Activated naive CD8-positive, alpha-beta T cell treated with anti-CD3 and anti-CD28 coated beads for 36 hours (primary cell): Measurements from ENCODE around the gene RGS9. TPM values are rescaled to one million over a fixed set of nuclear protein-coding genes. Genes with fewer than 3 reads are reported as not detected.

Source experiments
- DNase-seq: peaks from one replicate; pipeline ENCODE4 v3.0.0; 2021
- H3K27ac Mint-ChIP-seq: one replicate; pipeline ENCODE4 v1.8.0; 2022; ENCODE audit warnings: mild to moderate bottlenecking, moderate library complexity, mixed read lengths
- H3K27me3 Mint-ChIP-seq: one replicate; pipeline ENCODE4 v1.8.0; 2022; ENCODE audit warnings: mild to moderate bottlenecking, mixed read lengths
- H3K36me3 Mint-ChIP-seq: one replicate; pipeline ENCODE4 v1.8.0; 2021; ENCODE audit warnings: mild to moderate bottlenecking, mixed read lengths
- H3K4me1 Mint-ChIP-seq: one replicate; pipeline ENCODE4 v1.8.0; 2021; ENCODE audit warnings: mixed read lengths
- H3K4me3 Mint-ChIP-seq: one replicate; pipeline ENCODE4 v1.8.0; 2022; ENCODE audit warnings: mild to moderate bottlenecking, moderate library complexity, mixed read lengths
- H3K9me3 Mint-ChIP-seq: one replicate; pipeline ENCODE4 v1.8.0; 2022; ENCODE audit warnings: mixed read lengths
- total RNA-seq, 2 experiments: library from RNA; stranded (reverse); gene quantifications; one replicate each; pipeline ENCODE4 v1.2.3, GENCODE V29; 2021

RGS9 gene
- total RNA-seq, 2 experiments from 2014 or later: 1.2 TPM

DNA sequence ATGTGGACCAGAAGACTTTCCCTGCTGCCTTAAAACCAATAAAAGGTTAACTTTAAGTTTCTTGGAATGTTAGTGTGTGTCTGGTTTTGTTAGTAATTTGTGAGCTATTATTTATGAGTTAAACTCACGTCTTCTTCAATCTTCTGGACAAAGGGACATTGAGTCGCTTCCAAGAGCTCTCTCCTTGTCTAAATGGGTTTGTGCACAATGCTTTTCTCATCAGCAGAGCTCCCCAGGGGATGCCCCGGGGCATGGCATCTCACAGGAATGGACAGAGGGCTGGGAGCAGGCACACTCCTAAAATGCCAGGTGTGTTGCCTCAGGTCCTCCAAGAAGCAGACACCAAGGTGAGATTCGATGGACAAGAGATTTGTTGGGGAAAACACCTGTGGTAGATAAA lies 90.5 kb downstream of the RGS9 start:
- Mint-ChIP-seq H3K9me3 (no peaks in the 10 kb centered on the region), H3K4me1 (peaks cover 25% of the 10 kb centered on the region), H3K36me3 (peaks cover 2% of the 10 kb centered on the region), H3K27me3 (peaks cover 33% of the 10 kb centered on the region), H3K27ac (no peak overlapping the region), H3K4me3 (no peak overlapping the region)
- no peak for DNase-seq

DNA sequence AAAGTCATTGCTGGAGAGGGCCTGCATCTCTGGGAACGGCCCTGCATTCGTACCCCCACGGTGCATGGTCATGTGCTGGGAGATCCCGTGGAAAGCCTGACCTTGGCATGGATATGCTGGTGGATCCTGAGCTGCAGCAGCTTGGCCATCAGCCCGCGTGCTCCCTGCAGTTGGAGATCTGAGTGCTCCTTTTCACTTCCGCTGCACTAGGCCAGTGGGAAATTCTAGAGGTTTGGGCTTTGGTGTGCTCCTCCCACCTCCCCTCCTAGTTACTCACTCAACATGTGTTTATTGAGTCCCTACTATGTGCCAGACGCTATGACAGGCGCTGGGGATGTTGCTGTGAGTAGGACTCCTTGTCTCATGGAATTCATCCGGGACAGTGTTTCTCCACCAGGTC lies 91.1 kb downstream of the RGS9 start:
- Mint-ChIP-seq H3K9me3 (no peaks in the 10 kb centered on the region), H3K36me3 (peaks cover 2% of the 10 kb centered on the region), H3K27me3 (peaks cover 36% of the 10 kb centered on the region), H3K4me1 (peaks cover 25% of the 10 kb centered on the region), H3K27ac (peak overlapping the region; percentile 82), H3K4me3 (peak overlapping the region; percentile 32)
- no peak for DNase-seq

DNA sequence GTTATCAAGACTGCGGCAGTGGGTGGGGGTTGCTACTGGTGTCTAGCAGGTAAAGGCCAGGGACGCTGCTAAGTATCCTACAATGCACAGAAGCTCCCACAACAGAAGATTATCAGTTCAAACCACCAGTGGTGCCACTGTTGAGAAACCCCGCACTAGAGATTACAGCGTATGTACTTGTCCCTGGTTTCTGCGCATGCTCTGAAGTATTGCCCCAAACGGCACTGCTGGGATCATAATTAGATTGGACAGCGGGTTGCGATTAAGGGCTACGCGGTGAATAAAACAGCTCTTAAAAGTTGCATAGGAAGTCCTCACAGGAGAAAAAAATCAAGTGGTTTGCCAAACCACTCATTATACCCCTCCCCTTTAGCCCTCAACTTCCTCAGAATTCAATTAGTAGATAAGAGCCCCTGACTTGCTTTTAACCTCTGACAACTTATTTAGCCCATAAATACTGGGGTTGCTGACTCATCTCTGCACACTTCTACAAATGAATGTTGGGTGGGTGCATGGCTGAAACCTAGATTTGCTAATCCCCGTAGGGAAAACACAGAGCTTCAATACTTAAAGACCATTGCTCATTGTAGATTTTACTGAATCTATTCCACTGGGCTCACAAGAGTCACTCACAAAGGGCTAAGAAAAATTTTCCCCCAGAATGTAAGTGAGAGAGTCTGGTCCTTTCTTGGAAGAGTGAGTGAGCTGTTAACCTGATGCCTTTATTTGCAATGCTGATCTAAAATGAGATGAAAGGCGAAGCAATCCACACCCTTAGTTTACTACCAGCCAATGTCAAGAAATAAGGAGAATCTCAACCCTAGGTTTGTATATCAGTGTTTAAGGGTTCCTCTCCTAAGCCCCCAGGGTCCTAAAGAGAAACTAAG lies 91.8 kb downstream of the RGS9 start:
- peaks cover 25% of the 10 kb centered on the region for H3K4me1 Mint-ChIP-seq
- peak overlapping the region; percentile 32 for H3K4me3 Mint-ChIP-seq
- peak overlapping the region; percentile 82 for H3K27ac Mint-ChIP-seq
- H3K9me3 Mint-ChIP-seq: no peaks in the 10 kb centered on the region
- H3K36me3 Mint-ChIP-seq: peaks cover 2% of the 10 kb centered on the region
- peak; percentile 58 for DNase-seq
- H3K27me3 Mint-ChIP-seq: peaks cover 36% of the 10 kb centered on the region

DNA sequence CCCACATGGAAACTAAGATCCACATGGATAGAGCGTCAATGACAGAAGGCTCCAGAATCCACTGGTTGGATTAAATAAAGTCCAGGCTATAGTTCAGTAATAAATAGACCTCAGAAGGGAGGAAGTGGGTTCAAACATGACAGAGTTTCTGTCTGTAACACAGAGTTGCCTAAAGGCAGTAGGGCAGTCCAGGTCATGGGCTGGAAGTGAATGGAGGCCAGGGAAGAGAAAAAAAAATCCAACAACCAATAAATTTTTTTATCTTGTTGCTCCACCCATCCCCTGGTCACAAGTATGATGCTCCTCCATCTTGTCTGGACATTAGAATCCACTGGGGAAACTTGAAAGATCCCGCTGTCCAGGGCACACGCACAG lies 92.4 kb downstream of the RGS9 start:
- peaks cover 40% of the 10 kb centered on the region for H3K27me3 Mint-ChIP-seq
- DNase-seq: no peak
- H3K4me3 Mint-ChIP-seq: no peak overlapping the region
- H3K4me1 Mint-ChIP-seq: peaks cover 25% of the 10 kb centered on the region
- peaks cover 2% of the 10 kb centered on the region for H3K36me3 Mint-ChIP-seq
- H3K27ac Mint-ChIP-seq: peak overlapping the region; percentile 82
- H3K9me3 Mint-ChIP-seq: no peaks in the 10 kb centered on the region

DNA sequence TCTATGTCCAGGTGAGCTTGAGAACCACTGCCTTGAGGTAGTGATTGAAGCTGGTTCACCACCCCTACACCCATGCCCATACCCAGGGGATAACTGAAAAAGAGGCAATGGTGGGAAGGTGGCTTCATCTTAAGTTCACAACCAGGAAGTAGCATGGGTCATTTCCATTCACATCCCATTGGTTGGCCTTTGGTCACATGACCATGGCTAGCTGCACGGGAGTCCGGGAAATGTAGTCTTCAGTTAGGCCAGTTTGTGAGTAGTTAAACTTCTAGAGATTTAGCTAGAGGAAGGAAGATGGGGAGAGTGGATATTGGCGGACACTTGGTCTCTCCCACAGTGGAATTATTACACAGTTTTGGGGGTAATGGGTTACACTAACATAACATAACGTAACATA lies 92.9 kb downstream of the RGS9 start:
- peak overlapping the region; percentile 82 for H3K27ac Mint-ChIP-seq
- peaks cover 25% of the 10 kb centered on the region for H3K4me1 Mint-ChIP-seq

DNA sequence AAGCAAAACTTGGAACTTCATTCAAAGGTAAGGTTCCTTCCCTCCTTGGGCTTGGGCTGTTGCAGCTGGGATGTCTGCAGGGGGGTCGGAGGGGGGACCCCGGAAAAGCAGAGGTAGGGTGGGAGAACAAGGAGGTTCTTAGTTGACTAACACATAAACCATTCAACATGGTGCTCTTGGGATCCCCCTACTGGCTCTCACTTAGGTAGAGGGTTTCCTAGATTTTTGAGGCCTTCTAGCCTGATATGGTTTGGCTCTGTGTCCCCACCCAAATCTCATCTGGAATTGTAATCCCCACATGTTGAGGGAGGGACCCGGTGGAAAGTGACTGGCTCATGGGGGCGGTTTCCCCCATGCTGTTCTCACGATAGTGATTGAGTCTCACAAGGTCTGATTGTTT lies 93.9 kb downstream of the RGS9 start:
- Mint-ChIP-seq H3K27ac (no peak overlapping the region), H3K27me3 (peaks cover 37% of the 10 kb centered on the region), H3K9me3 (peaks cover 3% of the 10 kb centered on the region), H3K36me3 (peaks cover 2% of the 10 kb centered on the region), H3K4me3 (no peak overlapping the region), H3K4me1 (peaks cover 25% of the 10 kb centered on the region)
- no peak for DNase-seq

More for the DNA sequence above, 92.9 kb downstream of the RGS9 start:
- Mint-ChIP-seq H3K4me3 (no peak overlapping the region), H3K9me3 (no peaks in the 10 kb centered on the region), H3K36me3 (peaks cover 2% of the 10 kb centered on the region), H3K27me3 (peaks cover 40% of the 10 kb centered on the region)
- DNase-seq: no peak

DNA sequence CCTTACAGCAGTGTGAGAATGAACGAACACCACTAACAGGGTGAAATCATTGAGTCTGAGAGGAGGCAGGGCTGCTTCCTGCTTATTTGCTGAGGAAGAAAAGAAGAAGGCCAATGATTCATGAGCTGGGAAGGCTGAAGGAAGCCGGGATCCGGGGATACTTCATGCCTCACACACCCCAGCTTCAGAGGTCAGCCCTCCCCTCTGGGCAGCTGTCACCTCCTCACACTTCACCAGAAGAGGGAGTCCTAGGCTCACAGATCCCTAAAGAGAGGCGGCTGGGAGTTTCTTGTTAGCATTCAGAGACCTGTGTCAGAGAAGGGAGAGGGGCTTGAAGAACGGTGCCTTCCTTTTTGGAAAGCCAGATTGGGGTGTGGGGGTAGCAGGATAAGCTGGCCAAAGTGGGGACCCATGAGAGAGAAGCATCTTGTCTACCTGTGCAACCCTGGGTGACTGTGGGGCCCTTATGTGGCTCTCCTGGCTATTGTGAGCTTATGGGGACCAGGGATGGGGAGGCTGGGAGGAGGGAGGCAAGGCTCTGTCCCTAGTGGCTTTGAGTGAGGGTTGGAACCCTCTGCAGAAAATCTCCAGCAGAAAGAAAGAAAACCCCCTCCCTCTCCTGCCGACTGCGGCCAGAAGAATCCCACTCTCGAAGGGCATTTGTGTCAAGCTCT lies 94.6 kb downstream of the RGS9 start:
- Mint-ChIP-seq H3K9me3 (peaks cover 6% of the 10 kb centered on the region), H3K27ac (no peak overlapping the region), H3K27me3 (peaks cover 30% of the 10 kb centered on the region), H3K36me3 (peaks cover 2% of the 10 kb centered on the region), H3K4me3 (no peak overlapping the region), H3K4me1 (peaks cover 25% of the 10 kb centered on the region)
- DNase-seq: peak; percentile 37

DNA sequence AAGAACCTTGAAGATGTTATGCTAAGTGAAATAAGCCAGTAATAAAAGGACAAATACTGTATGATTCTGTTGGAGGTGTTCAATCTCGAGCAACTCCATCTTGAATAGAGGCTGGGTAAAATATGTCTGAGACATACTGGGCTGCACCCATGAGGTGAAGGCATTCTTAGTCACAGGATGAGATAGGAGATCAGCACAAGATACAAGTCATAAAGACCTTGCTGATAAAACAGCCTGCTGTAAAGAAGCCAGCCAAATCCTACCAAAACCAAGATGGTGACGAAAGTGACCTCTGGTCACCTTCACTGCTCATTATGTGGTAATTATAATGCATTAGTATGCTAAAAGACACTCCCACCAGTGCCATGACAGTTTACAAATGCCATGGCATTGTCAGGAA lies 98.1 kb downstream of the RGS9 start:
- DNase-seq: no peak
- peaks cover 23% of the 10 kb centered on the region for H3K27me3 Mint-ChIP-seq
- H3K36me3 Mint-ChIP-seq: no peaks in the 10 kb centered on the region
- no peak overlapping the region for H3K4me3 Mint-ChIP-seq
- no peaks in the 10 kb centered on the region for H3K4me1 Mint-ChIP-seq
- peaks cover 7% of the 10 kb centered on the region for H3K9me3 Mint-ChIP-seq
- H3K27ac Mint-ChIP-seq: no peak overlapping the region

DNA sequence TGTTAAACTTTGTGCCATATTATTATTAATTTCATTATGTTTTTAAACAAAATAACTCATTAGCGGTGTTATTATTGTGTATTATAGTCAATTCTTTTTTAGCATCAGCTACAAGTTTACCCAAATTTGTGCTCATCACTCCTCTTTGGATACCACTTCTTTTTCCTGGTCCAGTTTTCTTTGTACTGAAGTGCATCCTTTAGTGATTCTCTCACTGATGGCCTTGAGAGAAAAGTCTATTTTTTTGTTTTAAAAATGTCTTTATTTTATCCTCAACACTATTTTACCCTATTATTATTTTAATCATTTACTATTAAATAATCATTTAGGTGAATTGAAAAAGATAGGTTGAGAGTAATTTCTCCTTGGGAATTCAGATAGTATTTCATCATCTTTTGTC lies 99.2 kb downstream of the RGS9 start:
- H3K36me3 Mint-ChIP-seq: no peaks in the 10 kb centered on the region
- no peak overlapping the region for H3K4me3 Mint-ChIP-seq
- no peak overlapping the region for H3K27ac Mint-ChIP-seq
- H3K9me3 Mint-ChIP-seq: peaks cover 7% of the 10 kb centered on the region
- DNase-seq: no peak
- H3K27me3 Mint-ChIP-seq: peaks cover 23% of the 10 kb centered on the region
- H3K4me1 Mint-ChIP-seq: no peaks in the 10 kb centered on the region

DNA sequence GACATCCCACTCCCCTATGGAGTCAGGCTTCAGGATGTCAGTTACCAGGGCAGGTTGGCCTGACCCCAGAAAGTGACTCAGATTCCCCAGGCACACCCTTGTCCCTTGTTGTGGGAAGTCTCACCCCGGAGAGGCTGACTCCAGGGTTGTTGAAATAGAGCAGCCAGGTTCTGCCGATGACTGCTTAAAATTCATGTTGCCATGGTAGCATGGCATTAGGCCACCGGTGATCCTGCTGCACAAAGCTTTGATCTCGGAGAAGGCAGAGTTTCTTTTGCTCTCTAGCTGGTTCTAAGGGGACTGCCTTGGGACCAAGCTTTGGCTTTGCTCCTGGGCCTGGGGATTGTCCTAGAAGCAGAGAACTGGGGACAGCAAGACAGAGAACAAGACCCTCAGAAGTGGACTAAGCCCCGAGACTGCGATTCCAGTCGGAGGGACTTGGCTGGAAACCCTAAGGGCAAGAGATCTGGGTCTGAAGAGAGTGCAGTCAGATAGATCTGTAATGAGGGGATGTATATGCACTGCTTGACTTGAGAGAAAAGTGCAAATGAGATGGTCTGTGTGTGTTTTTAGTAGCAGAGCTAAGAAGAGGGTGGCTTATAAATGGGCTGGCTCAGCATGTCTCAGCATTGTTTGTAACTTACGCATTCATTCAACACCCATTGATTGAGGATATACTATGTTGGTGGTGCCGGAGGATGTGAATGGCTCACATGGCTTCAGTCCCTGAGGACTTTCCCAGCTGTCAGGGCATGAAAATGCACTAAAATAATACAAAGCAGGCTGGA lies 106.9 kb downstream of the RGS9 start:
- H3K36me3 Mint-ChIP-seq: peaks cover 2% of the 10 kb centered on the region
- H3K4me1 Mint-ChIP-seq: peaks cover 7% of the 10 kb centered on the region

DNA sequence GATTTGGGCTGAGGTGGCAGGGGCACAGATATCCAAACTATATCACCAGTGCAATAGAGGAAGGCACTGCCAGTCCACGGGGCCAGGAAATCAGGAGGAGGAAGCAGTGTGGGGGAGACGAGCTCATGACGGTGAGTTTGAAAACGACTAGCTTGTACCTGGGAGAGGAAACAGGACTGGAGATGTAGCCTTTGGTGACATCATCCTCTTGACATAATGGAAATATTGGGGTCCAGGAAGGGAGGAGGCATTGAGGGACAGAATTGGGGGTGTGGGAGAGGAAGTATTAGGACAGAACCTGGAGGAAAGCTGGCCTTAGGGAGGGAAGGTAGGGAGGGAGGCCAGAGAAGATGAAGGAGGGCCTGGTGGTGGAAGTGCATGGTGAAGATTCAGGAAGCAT lies 109.1 kb downstream of the RGS9 start:
- Mint-ChIP-seq H3K4me3 (no peak overlapping the region), H3K9me3 (no peaks in the 10 kb centered on the region), H3K36me3 (peaks cover 2% of the 10 kb centered on the region), H3K4me1 (peaks cover 7% of the 10 kb centered on the region), H3K27ac (no peak overlapping the region), H3K27me3 (peaks cover 27% of the 10 kb centered on the region)
- no peak for DNase-seq

More for the DNA sequence above, 106.9 kb downstream of the RGS9 start:
- Mint-ChIP-seq H3K27ac (no peak overlapping the region), H3K9me3 (no peaks in the 10 kb centered on the region), H3K27me3 (peaks cover 16% of the 10 kb centered on the region), H3K4me3 (no peak overlapping the region)
- DNase-seq: peak; percentile 34

DNA sequence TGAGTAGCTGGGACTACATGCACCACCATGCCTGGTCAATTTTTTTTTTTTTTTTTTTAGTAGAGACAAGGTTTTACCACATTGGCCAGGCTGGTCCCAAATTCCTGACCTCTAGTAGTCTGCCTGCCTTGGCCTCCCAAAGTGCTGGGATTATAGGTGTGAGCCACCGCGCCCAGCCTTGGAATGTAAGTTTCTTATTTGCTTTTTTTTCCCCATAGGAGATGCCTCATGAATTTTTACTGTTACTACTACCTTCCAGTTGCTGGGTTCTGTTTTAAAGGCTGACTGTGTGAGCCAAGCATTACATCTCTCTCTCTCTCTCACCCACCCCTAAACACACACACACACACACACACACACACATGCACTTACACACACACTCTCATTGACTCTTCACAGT lies 112.6 kb downstream of the RGS9 start:
- H3K4me3 Mint-ChIP-seq: no peak overlapping the region
- no peaks in the 10 kb centered on the region for H3K9me3 Mint-ChIP-seq
- H3K27me3 Mint-ChIP-seq: peaks cover 27% of the 10 kb centered on the region
- peaks cover 2% of the 10 kb centered on the region for H3K36me3 Mint-ChIP-seq
- no peak for DNase-seq
- H3K27ac Mint-ChIP-seq: no peak overlapping the region
- H3K4me1 Mint-ChIP-seq: no peaks in the 10 kb centered on the region

DNA sequence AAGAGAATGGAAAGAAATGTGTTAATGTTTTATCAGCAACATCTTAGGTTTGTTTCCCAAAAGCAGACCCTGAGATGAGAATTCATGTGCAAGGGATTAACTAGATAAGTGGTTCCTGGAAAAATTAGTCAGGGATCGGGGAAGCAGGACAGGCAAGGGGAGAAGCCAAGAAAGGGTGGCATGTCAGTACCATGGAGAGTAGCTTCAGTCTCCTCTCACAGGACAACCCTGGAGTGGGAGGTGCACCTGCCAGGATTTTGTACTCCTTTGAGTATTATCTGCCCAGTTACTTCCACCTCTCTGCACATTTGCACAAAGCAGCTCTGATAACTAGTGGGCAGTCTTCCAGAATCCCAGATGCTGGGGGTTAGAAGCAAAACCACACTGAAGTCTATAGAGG lies 117.0 kb downstream of the RGS9 start:
- H3K27ac Mint-ChIP-seq: no peak overlapping the region
- H3K4me1 Mint-ChIP-seq: no peaks in the 10 kb centered on the region
- H3K36me3 Mint-ChIP-seq: peaks cover 4% of the 10 kb centered on the region
- H3K27me3 Mint-ChIP-seq: peaks cover 17% of the 10 kb centered on the region
- H3K9me3 Mint-ChIP-seq: peaks cover 6% of the 10 kb centered on the region
- no peak for DNase-seq
- H3K4me3 Mint-ChIP-seq: no peak overlapping the region

DNA sequence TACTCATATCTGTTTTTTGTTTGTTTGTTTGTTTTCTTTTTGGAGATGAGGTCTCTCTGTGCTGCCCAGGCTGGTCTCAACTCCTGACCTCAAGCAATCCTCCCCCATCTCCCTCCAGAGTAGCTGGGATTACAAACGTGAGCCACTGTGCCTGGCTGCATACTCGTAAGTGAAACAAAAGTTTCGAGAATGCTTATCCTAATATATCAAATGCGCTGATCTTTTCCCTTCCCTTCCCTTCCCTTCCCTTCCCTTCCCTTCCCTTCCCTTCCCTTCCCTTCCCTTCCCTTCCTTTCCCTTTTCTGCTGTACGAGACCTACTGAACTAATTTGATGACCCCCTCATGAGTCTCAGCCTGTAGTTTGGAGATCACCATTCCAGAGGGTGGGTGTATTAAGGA lies 122.1 kb downstream of the RGS9 start:
- Mint-ChIP-seq H3K36me3 (peaks cover 4% of the 10 kb centered on the region), H3K9me3 (peaks cover 6% of the 10 kb centered on the region), H3K4me3 (no peak overlapping the region), H3K27ac (no peak overlapping the region), H3K27me3 (peaks cover 14% of the 10 kb centered on the region), H3K4me1 (peaks cover 11% of the 10 kb centered on the region)
- DNase-seq: no peak
